ENCODE measurements around the gene UGGT1. TPM values are rescaled to one million over a fixed set of nuclear protein-coding genes. Genes with fewer than 3 reads are reported as not detected.

Gene UGGT1
- total RNA-seq, 1 donor from 2014 or later, result 46.8 TPM

DNA sequence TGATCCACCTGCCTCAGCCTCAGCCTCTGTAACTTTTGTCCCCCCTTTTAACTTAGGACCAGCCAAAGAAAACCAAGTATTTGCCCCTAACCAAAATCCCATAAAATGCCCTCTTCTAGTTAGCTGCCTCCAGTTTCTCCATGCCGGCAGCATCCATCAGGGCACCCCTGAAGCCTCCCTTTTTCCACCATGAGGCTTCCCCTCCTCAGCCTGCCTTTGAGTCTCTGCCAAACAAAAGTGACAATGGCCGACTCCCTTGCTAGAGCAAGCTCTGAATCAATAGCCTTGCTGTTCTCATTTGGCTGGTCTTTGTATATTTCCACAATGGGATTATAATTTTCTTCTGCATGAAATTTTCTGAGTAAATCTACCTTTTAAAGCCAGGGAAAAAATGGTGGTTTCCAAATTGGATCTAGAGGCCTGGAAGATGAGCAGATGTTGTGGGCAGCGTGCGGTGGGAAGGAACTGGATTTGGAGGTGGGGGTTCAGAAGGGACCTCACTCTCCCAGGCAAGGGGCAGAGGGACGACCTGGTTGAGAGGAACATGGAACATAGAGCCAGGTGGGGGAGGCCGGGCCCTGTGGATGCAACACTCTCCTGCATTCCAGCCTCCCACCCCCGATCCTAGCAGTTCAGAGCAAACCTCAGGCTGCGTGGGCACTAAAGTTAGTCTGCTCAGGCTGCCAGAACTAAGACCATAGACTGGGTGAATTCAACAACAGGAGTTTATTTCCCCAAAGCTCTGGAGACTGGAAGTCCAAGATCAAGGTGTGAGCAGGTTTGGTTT, 147.1 kb downstream of the UGGT1 start:
- Mint-ChIP-seq H3K36me3 (ENCODE audit: low read depth) (no peaks in the 10 kb centered on the region), H3K27me3 (peaks cover 3% of the 10 kb centered on the region), H3K9me3 (no peaks in the 10 kb centered on the region), H3K4me1 (peaks cover 5% of the 10 kb centered on the region), H3K27ac (no peak overlapping the region), H3K4me3 (no peak overlapping the region)
- ATAC-seq (ENCODE audit: low read depth) (no peak), DNase-seq (no peak)
- ChIA-PET POLR2A (no interaction called here), CTCF (no interaction called here)
- intact Hi-C loops (cut with micrococcal nuclease), result no loop called here
- TF ChIP-seq, protein P1, sequence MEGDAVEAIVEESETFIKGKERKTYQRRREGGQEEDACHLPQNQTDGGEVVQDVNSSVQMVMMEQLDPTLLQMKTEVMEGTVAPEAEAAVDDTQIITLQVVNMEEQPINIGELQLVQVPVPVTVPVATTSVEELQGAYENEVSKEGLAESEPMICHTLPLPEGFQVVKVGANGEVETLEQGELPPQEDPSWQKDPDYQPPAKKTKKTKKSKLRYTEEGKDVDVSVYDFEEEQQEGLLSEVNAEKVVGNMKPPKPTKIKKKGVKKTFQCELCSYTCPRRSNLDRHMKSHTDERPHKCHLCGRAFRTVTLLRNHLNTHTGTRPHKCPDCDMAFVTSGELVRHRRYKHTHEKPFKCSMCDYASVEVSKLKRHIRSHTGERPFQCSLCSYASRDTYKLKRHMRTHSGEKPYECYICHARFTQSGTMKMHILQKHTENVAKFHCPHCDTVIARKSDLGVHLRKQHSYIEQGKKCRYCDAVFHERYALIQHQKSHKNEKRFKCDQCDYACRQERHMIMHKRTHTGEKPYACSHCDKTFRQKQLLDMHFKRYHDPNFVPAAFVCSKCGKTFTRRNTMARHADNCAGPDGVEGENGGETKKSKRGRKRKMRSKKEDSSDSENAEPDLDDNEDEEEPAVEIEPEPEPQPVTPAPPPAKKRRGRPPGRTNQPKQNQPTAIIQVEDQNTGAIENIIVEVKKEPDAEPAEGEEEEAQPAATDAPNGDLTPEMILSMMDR (IDR thresholded peaks at IDR 0.05), result no peak

DNA sequence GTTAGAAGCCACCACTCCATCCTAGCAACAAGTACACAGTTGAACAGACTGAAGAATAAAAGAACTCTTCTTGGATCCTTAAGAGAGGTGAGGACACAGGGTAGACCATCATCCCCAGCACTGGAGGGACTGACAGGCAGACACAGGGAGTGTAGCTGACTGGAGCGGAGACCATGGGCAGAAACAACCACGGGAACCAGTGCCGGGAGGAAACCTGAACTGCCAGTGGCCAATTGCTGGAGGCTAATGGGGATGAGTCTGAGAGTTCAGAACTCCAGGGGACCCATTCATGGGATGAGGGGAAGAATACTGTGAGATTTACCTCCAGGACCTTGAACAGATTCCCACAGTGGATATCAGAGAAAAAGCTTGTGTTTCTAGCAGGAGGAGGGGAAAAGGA, 150.9 kb downstream of the UGGT1 start:
- TF ChIP-seq, protein P1 (IDR thresholded peaks at IDR 0.05), result no peak
- Mint-ChIP-seq H3K4me3 (no peak overlapping the region), H3K27ac (no peak overlapping the region), H3K27me3 (no peaks in the 10 kb centered on the region), H3K9me3 (no peaks in the 10 kb centered on the region), H3K36me3 (ENCODE audit: low read depth) (no peaks in the 10 kb centered on the region), H3K4me1 (no peaks in the 10 kb centered on the region)
- intact Hi-C loops (cut with micrococcal nuclease), result no loop called here
- POLR2A ChIA-PET, result no interaction called here
- CTCF ChIA-PET, result no interaction called here
- ATAC-seq (ENCODE audit: low read depth), result no peak
- DNase-seq, result no peak

Other genes with a start within 250 kb of the UGGT1 start
- gene POLR2D, start 233.0 kb upstream of the UGGT1 start, total RNA-seq, result 41.5 and 41.7 TPM in 2 replicates
- 14.9 and 15.5 TPM in 2 replicates for gene AMMECR1L, start 205.2 kb upstream of the UGGT1 start, total RNA-seq
- gene SAP130, start 63.1 kb upstream of the UGGT1 start, total RNA-seq, result 24.7 and 27.1 TPM in 2 replicates
- gene HS6ST1, start 227.7 kb downstream of the UGGT1 start, total RNA-seq, result 14.1 and 16.9 TPM in 2 replicates